ENCODE data around the gene WDR33. TPM values are rescaled to one million over a fixed set of nuclear protein-coding genes. Genes with fewer than 3 reads are reported as not detected.

Gene WDR33
- total and polyA plus RNA-seq, 2 of the 13 experiments (the other 11 are each of a cell fraction or from before 2014, with no cell fraction given), result 54.9 to 78.2 TPM

GRCh38 chr2:127674241-127675209 lies 136.4 kb downstream of the WDR33 start (continued):
- TF ChIP-seq, protein P1, sequence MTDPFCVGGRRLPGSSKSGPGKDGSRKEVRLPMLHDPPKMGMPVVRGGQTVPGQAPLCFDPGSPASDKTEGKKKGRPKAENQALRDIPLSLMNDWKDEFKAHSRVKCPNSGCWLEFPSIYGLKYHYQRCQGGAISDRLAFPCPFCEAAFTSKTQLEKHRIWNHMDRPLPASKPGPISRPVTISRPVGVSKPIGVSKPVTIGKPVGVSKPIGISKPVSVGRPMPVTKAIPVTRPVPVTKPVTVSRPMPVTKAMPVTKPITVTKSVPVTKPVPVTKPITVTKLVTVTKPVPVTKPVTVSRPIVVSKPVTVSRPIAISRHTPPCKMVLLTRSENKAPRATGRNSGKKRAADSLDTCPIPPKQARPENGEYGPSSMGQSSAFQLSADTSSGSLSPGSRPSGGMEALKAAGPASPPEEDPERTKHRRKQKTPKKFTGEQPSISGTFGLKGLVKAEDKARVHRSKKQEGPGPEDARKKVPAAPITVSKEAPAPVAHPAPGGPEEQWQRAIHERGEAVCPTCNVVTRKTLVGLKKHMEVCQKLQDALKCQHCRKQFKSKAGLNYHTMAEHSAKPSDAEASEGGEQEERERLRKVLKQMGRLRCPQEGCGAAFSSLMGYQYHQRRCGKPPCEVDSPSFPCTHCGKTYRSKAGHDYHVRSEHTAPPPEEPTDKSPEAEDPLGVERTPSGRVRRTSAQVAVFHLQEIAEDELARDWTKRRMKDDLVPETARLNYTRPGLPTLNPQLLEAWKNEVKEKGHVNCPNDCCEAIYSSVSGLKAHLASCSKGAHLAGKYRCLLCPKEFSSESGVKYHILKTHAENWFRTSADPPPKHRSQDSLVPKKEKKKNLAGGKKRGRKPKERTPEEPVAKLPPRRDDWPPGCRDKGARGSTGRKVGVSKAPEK (CRISPR knock-in tag; IDR thresholded peaks at IDR 0.05; ENCODE audit: borderline replicate concordance), result no peak
- TF ChIP-seq ZSCAN20 (CRISPR knock-in tag; IDR thresholded peaks at IDR 0.05; ENCODE audit: borderline replicate concordance) (no peak), ARNT (IDR thresholded peaks at IDR 0.05) (no peak), RBM39 (IDR thresholded peaks at IDR 0.05; ENCODE audit: low read depth, low read length, poor library complexity, severe bottlenecking) (no peak), ADNP (CRISPR knock-in tag; IDR thresholded peaks at IDR 0.05) (no peak), KMT2B (CRISPR knock-in tag; IDR thresholded peaks at IDR 0.05) (no peak), CBX2 (IDR thresholded peaks at IDR 0.05; ENCODE audit: low read depth, low read length) (no peak), CBX2 (CRISPR knock-in tag; IDR thresholded peaks at IDR 0.05; ENCODE audit: low read depth) (no peak), KLF9 (CRISPR knock-in tag; IDR thresholded peaks at IDR 0.05; ENCODE audit: low read depth) (no peak), ZC3H13 (CRISPR knock-in tag; IDR thresholded peaks at IDR 0.05) (no peak), SALL1 (CRISPR knock-in tag; IDR thresholded peaks at IDR 0.05) (peak; percentile 43; the same call in 1 of the 2 replicates), XBP1 (CRISPR knock-in tag; IDR thresholded peaks at IDR 0.05) (no peak), ARID4A (CRISPR knock-in tag; IDR thresholded peaks at IDR 0.05; ENCODE audit: borderline replicate concordance) (peak; percentile 63; the same call in 1 of the 2 replicates), GZF1 (CRISPR knock-in tag; IDR thresholded peaks at IDR 0.05) (no peak), FOXK1 (CRISPR knock-in tag; IDR thresholded peaks at IDR 0.05; ENCODE audit: borderline replicate concordance, low read depth) (no peak), HOXA3 (CRISPR knock-in tag; IDR thresholded peaks at IDR 0.05) (no peak), ZNF12 (CRISPR knock-in tag; IDR thresholded peaks at IDR 0.05) (no peak), MXD4 (CRISPR knock-in tag; IDR thresholded peaks at IDR 0.05) (no peak), FOXO1 (CRISPR knock-in tag; IDR thresholded peaks at IDR 0.05) (no peak), ATM (IDR thresholded peaks at IDR 0.05; ENCODE audit: borderline replicate concordance) (no peak), ZNF121 (CRISPR knock-in tag; IDR thresholded peaks at IDR 0.05) (peak; percentile 95), ATRX (CRISPR knock-in tag; IDR thresholded peaks at IDR 0.05; ENCODE audit: borderline replicate concordance) (no peak), ZNF629 (CRISPR knock-in tag; conservative IDR thresholded peaks at IDR 0.05) (peak; percentile 40; the same call in 1 of the 2 replicates), NR2C2 (CRISPR knock-in tag; IDR thresholded peaks at IDR 0.05; ENCODE audit: borderline replicate concordance) (peak; percentile 41; the same call in 1 of the 2 replicates), MAFF (IDR thresholded peaks at IDR 0.05; ENCODE audit: low read depth, low read length) (no peak)
